CD8-positive, alpha-beta memory T cell (primary cell): Measurements from ENCODE around the gene TMEM131L. TPM values are rescaled to one million over a fixed set of nuclear protein-coding genes. Genes with fewer than 3 reads are reported as not detected.

Experiments used
- CTCF ChIA-PET: fragments of 350-600 bp; sonication (Branson Sonifier 250); formaldehyde crosslinking; loops from one replicate; lab custom pipeline; 2021; ENCODE audit warnings: antibody characterized with exemption; lab: Charles Lee
- POLR2A ChIA-PET: fragments of 350-600 bp; sonication (Branson Sonifier 250); formaldehyde crosslinking; loops from one replicate; lab custom pipeline; 2021; ENCODE audit warnings: antibody characterized with exemption; lab: Charles Lee
- DNase-seq, 5 donors: peaks; one replicate each; pipeline versions ENCODE4 v3.0.0 to v3.0.0-alpha.2; 2020 to 2022; ENCODE audit warnings: mixed read lengths in 1 of 5
- H3K27ac ChIP-seq: one replicate; pipeline ENCODE4 v1.7.0; 2013; ENCODE audit warnings: low read depth, mild to moderate bottlenecking, low read length, moderate library complexity
- H3K27me3 ChIP-seq: 2 replicates; pipeline ENCODE4 v1.7.0; 2013; ENCODE audit warnings: low read length, mild to moderate bottlenecking; ENCODE audit not compliant: insufficient read depth, poor library complexity, severe bottlenecking
- H3K36me3 ChIP-seq: 2 replicates; pipeline ENCODE4 v1.7.0; 2013; ENCODE audit warnings: mild to moderate bottlenecking, low read length, moderate library complexity; ENCODE audit not compliant: insufficient read depth
- H3K4me1 ChIP-seq: 2 replicates; pipeline ENCODE4 v1.7.0; 2013; ENCODE audit warnings: mild to moderate bottlenecking, low read length, moderate library complexity; ENCODE audit not compliant: insufficient read depth
- H3K4me3 ChIP-seq: 2 replicates; pipeline ENCODE4 v1.7.0; 2013; ENCODE audit warnings: mild to moderate bottlenecking, low read length
- H3K9me3 ChIP-seq: 2 replicates; pipeline ENCODE4 v1.7.0; 2013; ENCODE audit warnings: mild to moderate bottlenecking, low read length
- H3K27ac Mint-ChIP-seq, 8 donors: one replicate each; pipeline ENCODE4 v1.8.0; 2020 to 2021; ENCODE audit warnings: mixed read lengths in 8 of 8, mild to moderate bottlenecking in 6 of 8, inconsistent platforms in 3 of 8, moderate library complexity in 3 of 8
- H3K27me3 Mint-ChIP-seq, 2 donors: one replicate each; pipeline ENCODE4 v1.8.0; 2020 to 2021; ENCODE audit warnings: mixed read lengths in 2 of 2, mild to moderate bottlenecking in 1 of 2, moderate library complexity in 1 of 2
- H3K36me3 Mint-ChIP-seq, 3 donors: one replicate each; pipeline ENCODE4 v1.8.0; 2020 to 2021; ENCODE audit warnings: mixed read lengths in 3 of 3, inconsistent platforms in 1 of 3, mild to moderate bottlenecking in 1 of 3
- H3K4me1 Mint-ChIP-seq, 3 donors: one replicate each; pipeline ENCODE4 v1.8.0; 2020 to 2021; ENCODE audit warnings: mixed read lengths in 3 of 3, inconsistent platforms in 1 of 3, mild to moderate bottlenecking in 1 of 3
- H3K4me3 Mint-ChIP-seq, 7 donors: one replicate each; pipeline ENCODE4 v1.8.0; 2020 to 2021; ENCODE audit warnings: mixed read lengths in 7 of 7, mild to moderate bottlenecking in 6 of 7, moderate library complexity in 4 of 7, inconsistent platforms in 2 of 7
- H3K9me3 Mint-ChIP-seq, 5 donors: one replicate each; pipeline ENCODE4 v1.8.0; 2020 to 2022; ENCODE audit warnings: mixed read lengths in 5 of 5, mild to moderate bottlenecking in 3 of 5, moderate library complexity in 2 of 5, inconsistent platforms in 1 of 5
- polyA plus RNA-seq: library from polyadenylated mRNA; unstranded; fragments of 300-500 nt; fragmentation: Illumina TruSeq; gene quantifications from one replicate; pipeline ENCODE4 v1.2.3, GENCODE V29; 2021
- total RNA-seq, 2 experiments: library from RNA; stranded (reverse); gene quantifications; one replicate each; pipeline ENCODE4 v1.2.3, GENCODE V29; 2021

TMEM131L gene
- total and polyA plus RNA-seq, 3 experiments from 2014 or later, result 28.1 to 29.6 (median 28.6) TPM

DNA sequence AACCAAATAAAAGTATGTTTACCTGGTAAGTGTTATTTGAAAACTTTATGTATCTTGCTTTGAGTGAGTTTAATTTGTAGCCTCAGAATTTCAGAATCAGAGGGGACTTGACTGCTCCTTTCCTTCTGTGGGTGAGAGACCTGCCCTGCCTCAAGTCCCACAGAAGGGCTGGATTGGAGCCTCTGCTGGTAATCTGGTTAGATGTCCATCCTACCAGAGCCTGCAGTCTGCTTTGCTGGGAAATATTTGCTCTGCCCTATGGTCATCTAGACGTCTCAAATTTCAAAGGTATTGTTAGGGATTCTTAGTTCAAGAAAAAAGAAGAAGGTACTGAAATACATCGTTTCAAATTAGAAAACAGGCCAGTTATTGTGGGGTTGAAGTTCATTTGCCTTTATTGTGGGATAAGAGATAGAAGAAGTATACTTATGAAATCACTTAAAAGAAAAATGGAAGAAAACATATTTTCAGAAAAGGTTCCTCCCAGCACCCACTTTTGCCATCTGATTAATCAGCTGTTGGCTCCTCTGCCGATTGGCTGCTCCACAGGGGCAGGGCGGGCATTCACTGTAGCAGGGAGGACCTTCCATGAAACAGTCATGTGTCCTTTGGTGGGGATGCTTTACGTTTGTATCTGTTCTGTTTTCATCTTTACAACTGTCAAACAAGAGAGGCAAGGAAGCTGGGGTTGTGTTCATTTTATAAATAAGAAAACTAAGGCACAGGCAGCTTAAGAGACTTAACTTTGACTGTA, 144.6 kb downstream of the TMEM131L start:
- ChIA-PET CTCF (no interaction called here), POLR2A (no interaction called here)
- H3K36me3 Mint-ChIP-seq, result peaks cover 25 to 89% (median 49%) of the 10 kb centered on the region in 3 donors
- peaks cover 2% of the 10 kb centered on the region for H3K4me1 ChIP-seq
- H3K9me3 ChIP-seq, result no peaks in the 10 kb centered on the region
- no peaks in the 10 kb centered on the region for H3K27me3 ChIP-seq
- peaks cover 43 to 59% (median 46%) of the 10 kb centered on the region in 3 donors for H3K4me1 Mint-ChIP-seq
- no peak for DNase-seq
- H3K36me3 ChIP-seq, result peaks cover 44% of the 10 kb centered on the region
- no peak overlapping the region for H3K4me3 Mint-ChIP-seq
- H3K9me3 Mint-ChIP-seq, result no peaks in the 10 kb centered on the region
- no peak overlapping the region for H3K4me3 ChIP-seq
- H3K27ac ChIP-seq, result no peak overlapping the region
- H3K27me3 Mint-ChIP-seq, result no peaks in the 10 kb centered on the region
- peak overlapping the region in 4 of 8 donors; percentile 4 to 84 (median 58) for H3K27ac Mint-ChIP-seq

DNA sequence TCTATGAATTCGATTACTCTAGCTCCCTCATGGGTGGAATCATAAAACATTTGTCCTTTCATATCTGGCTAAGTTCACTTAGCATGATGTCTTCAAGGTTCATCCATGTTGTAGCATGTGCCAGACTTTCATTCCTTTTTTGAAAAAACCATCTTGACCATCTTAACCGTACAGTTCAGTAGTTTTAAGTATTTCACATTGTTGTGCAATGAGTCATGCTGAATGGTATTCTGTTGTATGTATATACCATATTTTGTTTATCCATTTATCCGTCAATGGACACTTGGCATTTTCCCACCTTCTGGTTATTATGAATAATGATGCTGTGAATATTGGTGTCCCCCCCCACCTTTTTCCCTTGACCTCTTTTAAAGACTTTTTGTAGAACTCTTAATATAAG, 145.5 kb downstream of the TMEM131L start:
- Mint-ChIP-seq H3K9me3 (no peaks in the 10 kb centered on the region), H3K27ac (peak overlapping the region in 1 of 8 donors; percentile 55), H3K4me1 (peaks cover 44 to 58% (median 45%) of the 10 kb centered on the region in 3 donors), H3K4me3 (no peak overlapping the region), H3K36me3 (peaks cover 25 to 87% (median 41%) of the 10 kb centered on the region in 3 donors), H3K27me3 (no peaks in the 10 kb centered on the region)
- Histone ChIP-seq H3K4me1 (peaks cover 3% of the 10 kb centered on the region), H3K27me3 (no peaks in the 10 kb centered on the region), H3K27ac (no peak overlapping the region), H3K36me3 (peaks cover 38% of the 10 kb centered on the region), H3K4me3 (no peak overlapping the region), H3K9me3 (no peaks in the 10 kb centered on the region)
- CTCF ChIA-PET, result no interaction called here
- POLR2A ChIA-PET, result no interaction called here
- DNase-seq, result no peak

DNA sequence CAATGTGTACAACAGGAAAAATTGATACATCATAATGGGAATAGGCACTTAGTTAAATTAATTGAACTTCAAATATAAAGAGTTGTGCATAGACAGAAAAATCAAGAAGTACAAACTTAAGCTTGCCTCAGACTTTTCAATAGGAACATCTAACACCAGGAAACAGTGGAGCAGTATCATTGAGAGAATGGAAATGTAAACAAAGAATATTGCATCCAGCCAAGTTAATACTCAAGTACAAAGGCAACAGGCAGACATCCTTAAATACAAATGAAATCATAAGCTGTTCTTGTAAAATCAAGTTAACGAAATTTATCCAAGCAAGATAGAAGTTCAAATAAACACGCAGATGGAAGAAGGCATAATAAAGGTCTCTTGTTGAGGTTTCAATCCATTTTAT, 146.7 kb downstream of the TMEM131L start:
- Histone ChIP-seq H3K27me3 (no peaks in the 10 kb centered on the region), H3K36me3 (peaks cover 48% of the 10 kb centered on the region), H3K9me3 (no peaks in the 10 kb centered on the region), H3K4me3 (no peak overlapping the region), H3K4me1 (peaks cover 3% of the 10 kb centered on the region), H3K27ac (no peak overlapping the region)
- Mint-ChIP-seq H3K9me3 (no peaks in the 10 kb centered on the region), H3K27me3 (no peaks in the 10 kb centered on the region), H3K4me1 (peaks cover 47 to 64% (median 47%) of the 10 kb centered on the region in 3 donors), H3K4me3 (no peak overlapping the region), H3K27ac (peak overlapping the region in 4 of 8 donors; percentile 2 to 35 (median 10)), H3K36me3 (peaks cover 25 to 88% (median 44%) of the 10 kb centered on the region in 3 donors)
- CTCF ChIA-PET, result interaction anchor here (1.0 kb wide), 1 partner anchor 22 kb away, joined by 3 read pairs; no protein-coding TSS in a partner anchor
- DNase-seq, result no peak
- POLR2A ChIA-PET, result no interaction called here

DNA sequence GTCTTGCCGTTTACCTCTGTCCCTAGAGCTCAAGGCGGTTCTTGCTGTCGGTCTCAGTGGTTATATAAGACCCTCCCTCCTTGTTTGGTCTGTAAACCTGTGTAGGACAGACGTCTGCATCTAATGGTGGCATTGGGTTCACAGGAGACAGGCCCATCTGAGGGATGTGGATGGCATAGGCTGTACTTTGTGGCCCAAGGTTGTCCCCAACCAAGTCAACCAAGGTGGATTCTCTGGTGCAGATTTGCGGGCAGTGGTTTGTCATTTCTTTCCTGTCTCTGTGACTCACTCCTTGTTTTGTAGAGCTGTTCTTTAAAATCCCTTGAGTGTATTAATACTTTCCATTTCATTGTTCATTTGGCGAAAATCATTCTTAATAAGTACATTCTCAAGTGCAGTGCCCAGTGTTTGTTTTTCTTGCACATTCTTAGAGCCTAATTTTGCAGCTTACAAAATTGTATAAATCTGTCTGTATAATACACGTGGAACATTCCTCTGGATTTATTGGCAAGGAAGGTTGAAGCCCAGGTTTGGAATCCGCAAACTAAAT, 149.9 kb downstream of the TMEM131L start:
- Mint-ChIP-seq H3K27ac (peak overlapping the region in 7 of 8 donors; percentile 16 to 76 (median 56)), H3K9me3 (no peaks in the 10 kb centered on the region), H3K4me1 (peaks cover 30 to 53% (median 31%) of the 10 kb centered on the region in 3 donors), H3K4me3 (peak overlapping the region in 1 of 7 donors; percentile 1), H3K36me3 (peaks cover 26 to 89% (median 45%) of the 10 kb centered on the region in 3 donors), H3K27me3 (no peaks in the 10 kb centered on the region)
- no peaks in the 10 kb centered on the region for H3K27me3 ChIP-seq
- peaks cover 3% of the 10 kb centered on the region for H3K4me1 ChIP-seq
- CTCF ChIA-PET, result interaction anchor here (2.3 kb wide), 1 partner anchor 42 kb away, joined by 7 read pairs; no protein-coding TSS in a partner anchor
- H3K4me3 ChIP-seq, result no peak overlapping the region
- peaks cover 66% of the 10 kb centered on the region for H3K36me3 ChIP-seq
- POLR2A ChIA-PET, result no interaction called here
- H3K9me3 ChIP-seq, result no peaks in the 10 kb centered on the region
- H3K27ac ChIP-seq, result no peak overlapping the region
- DNase-seq, result no peak

DNA sequence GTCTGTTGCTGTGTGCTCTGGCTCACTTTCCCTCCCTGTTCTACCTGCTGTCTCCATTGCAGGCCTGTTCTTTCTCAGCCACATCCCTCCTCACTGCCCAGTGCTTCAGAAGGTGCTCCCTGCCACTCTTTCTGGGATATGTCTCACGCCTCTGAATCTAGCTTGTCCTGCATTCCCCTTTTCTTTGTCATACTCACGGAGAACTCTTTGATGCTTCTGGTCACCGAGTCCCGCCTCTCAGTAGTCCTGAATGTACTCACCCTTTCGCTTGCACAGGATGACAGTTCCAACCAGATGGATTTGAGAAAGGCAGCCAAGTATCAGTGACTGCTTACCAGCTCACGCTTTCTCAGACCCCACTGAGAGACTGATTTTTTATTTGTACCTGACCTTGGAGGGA, 152.7 kb downstream of the TMEM131L start:
- H3K27ac ChIP-seq, result no peak overlapping the region
- H3K27ac Mint-ChIP-seq, result peak overlapping the region in 5 of 8 donors; percentile 27 to 70 (median 39)

DNA sequence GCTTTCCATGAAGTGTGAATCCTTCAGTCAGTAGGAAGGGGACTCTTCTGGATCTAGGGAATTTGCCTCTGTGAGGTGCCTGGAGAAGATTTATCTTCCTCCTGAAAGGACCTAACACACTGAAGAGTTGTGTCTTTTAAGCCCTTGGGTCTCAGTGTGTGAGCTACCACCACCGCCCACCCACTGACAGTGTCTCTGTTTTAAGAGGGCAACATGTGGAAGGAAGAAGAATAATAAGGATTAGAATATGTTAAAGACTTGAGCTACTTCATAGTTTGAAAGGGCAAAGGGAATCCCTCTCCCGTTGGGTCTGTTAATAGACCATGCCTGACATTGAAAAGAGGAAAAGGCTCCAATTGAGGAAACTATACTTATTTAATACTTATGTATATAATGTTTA, 153.7 kb downstream of the TMEM131L start:
- CTCF ChIA-PET, result no interaction called here
- H3K9me3 Mint-ChIP-seq, result no peaks in the 10 kb centered on the region
- H3K27ac Mint-ChIP-seq, result peak overlapping the region in 2 of 8 donors; percentile 69 to 76

More for the DNA sequence above, 152.7 kb downstream of the TMEM131L start:
- H3K4me1 ChIP-seq, result peaks cover 3% of the 10 kb centered on the region
- Mint-ChIP-seq H3K27me3 (peaks cover 0 to 2% of the 10 kb centered on the region in 2 donors), H3K9me3 (no peaks in the 10 kb centered on the region), H3K4me3 (no peak overlapping the region), H3K4me1 (peaks cover 28 to 37% (median 29%) of the 10 kb centered on the region in 3 donors), H3K36me3 (peaks cover 24 to 92% (median 40%) of the 10 kb centered on the region in 3 donors)
- ChIA-PET CTCF (no interaction called here), POLR2A (no interaction called here)
- H3K9me3 ChIP-seq, result no peaks in the 10 kb centered on the region
- no peaks in the 10 kb centered on the region for H3K27me3 ChIP-seq
- H3K4me3 ChIP-seq, result no peak overlapping the region
- no peak for DNase-seq
- peaks cover 71% of the 10 kb centered on the region for H3K36me3 ChIP-seq

DNA sequence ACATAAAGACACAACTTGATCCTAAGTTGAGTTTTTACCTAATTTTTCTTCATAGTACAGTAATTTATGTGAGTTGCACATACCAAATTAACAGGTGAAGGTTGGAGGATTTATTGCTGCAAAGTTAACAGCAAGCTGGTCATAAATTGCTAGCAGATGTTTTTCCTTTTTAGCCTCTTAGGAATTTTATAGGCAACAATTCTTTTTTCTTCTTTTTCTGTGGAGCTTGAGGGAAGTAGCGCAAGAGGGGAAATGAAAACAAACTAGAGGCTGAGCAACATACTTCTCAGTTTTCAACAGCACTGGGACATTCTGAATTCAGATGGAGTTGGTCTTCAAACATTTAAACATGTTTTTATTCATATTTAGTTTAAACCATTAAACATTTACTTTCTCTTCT, 154.2 kb downstream of the TMEM131L start:
- Mint-ChIP-seq H3K27ac (peak overlapping the region in 2 of 8 donors; percentile 52 to 55), H3K27me3 (peaks cover 0 to 2% of the 10 kb centered on the region in 2 donors), H3K4me3 (no peak overlapping the region), H3K4me1 (peaks cover 14 to 23% (median 16%) of the 10 kb centered on the region in 3 donors), H3K36me3 (peaks cover 14 to 89% (median 34%) of the 10 kb centered on the region in 3 donors), H3K9me3 (no peaks in the 10 kb centered on the region)
- Histone ChIP-seq H3K27me3 (no peaks in the 10 kb centered on the region), H3K4me1 (peaks cover 3% of the 10 kb centered on the region), H3K36me3 (peaks cover 69% of the 10 kb centered on the region), H3K4me3 (no peak overlapping the region), H3K9me3 (no peaks in the 10 kb centered on the region), H3K27ac (no peak overlapping the region)
- no peak for DNase-seq
- CTCF ChIA-PET, result no interaction called here
- POLR2A ChIA-PET, result no interaction called here

More for the DNA sequence above, 153.7 kb downstream of the TMEM131L start:
- no peak for DNase-seq
- Histone ChIP-seq H3K4me3 (no peak overlapping the region), H3K36me3 (peaks cover 69% of the 10 kb centered on the region), H3K4me1 (peaks cover 3% of the 10 kb centered on the region), H3K27ac (no peak overlapping the region), H3K9me3 (no peaks in the 10 kb centered on the region), H3K27me3 (no peaks in the 10 kb centered on the region)
- H3K4me3 Mint-ChIP-seq, result no peak overlapping the region
- H3K4me1 Mint-ChIP-seq, result peaks cover 19 to 29% (median 22%) of the 10 kb centered on the region in 3 donors
- peaks cover 17 to 89% (median 37%) of the 10 kb centered on the region in 3 donors for H3K36me3 Mint-ChIP-seq
- POLR2A ChIA-PET, result no interaction called here
- H3K27me3 Mint-ChIP-seq, result peaks cover 0 to 2% of the 10 kb centered on the region in 2 donors

DNA sequence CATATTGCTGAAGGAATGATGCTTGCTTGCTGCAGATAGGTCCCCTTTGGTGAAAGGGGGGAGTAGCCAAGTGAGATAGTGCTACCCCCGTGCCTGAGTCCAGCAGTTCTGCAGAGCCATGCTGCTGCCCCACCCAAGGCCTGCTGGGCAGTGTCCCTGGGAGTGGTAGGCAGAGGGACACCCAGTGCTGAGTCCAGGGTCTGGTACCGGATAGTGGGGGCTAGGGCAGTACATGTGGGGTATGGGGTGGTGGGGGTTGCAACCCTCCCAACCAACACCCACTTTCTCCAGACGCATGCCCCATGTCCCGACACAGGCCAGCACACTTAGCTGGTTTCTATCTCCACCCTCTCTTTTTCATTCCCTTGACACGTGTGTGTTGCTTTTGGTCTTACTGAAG, 155.9 kb downstream of the TMEM131L start:
- Histone ChIP-seq H3K36me3 (peaks cover 76% of the 10 kb centered on the region), H3K27me3 (no peaks in the 10 kb centered on the region), H3K4me3 (no peak overlapping the region), H3K27ac (no peak overlapping the region), H3K4me1 (no peaks in the 10 kb centered on the region), H3K9me3 (no peaks in the 10 kb centered on the region)
- POLR2A ChIA-PET, result no interaction called here
- H3K36me3 Mint-ChIP-seq, result peaks cover 17 to 93% (median 33%) of the 10 kb centered on the region in 3 donors
- no peak for DNase-seq
- H3K4me3 Mint-ChIP-seq, result no peak overlapping the region
- H3K4me1 Mint-ChIP-seq, result peaks cover 2 to 8% (median 5%) of the 10 kb centered on the region in 3 donors
- CTCF ChIA-PET, result interaction anchor here (1.2 kb wide), 1 partner anchor 21 kb away, joined by 3 read pairs; no protein-coding TSS in a partner anchor
- H3K27ac Mint-ChIP-seq, result no peak overlapping the region
- peaks cover 0 to 2% of the 10 kb centered on the region in 2 donors for H3K27me3 Mint-ChIP-seq
- no peaks in the 10 kb centered on the region for H3K9me3 Mint-ChIP-seq
